ENCODE measurements around the gene HBG2. TPM values are rescaled to one million over a fixed set of nuclear protein-coding genes. Genes with fewer than 3 reads are reported as not detected.

HBG2 gene
- total RNA-seq, 1 donor from 2014 or later: not detected

DNA sequence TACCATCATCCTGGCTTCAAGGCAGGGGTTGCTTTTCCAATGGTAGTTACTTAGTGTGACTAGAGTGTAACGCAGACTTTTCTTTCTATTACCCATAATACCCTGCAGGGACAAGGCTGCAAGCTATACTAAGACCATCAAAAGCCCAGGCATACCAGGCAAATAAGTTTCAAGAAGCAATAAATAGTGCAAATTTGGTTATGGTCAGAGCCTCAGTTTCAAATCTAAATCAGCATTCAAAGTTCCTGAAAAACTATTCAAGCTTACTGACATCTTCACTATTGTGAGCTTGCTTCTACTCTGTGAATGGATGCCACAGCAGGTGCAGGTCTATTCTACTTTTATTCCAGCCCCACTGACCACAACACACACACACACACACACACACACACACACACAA lies 25.2 kb downstream of the HBG2 start:
- Mint-ChIP-seq H3K27ac (no peak overlapping the region), H3K4me3 (no peak overlapping the region), H3K27me3 (ENCODE audit: insufficient read depth) (peaks cover under 1% of the 10 kb centered on the region), H3K9me3 (no peaks in the 10 kb centered on the region), H3K36me3 (ENCODE audit: low read depth) (no peaks in the 10 kb centered on the region), H3K4me1 (ENCODE audit: low read depth) (peaks cover 4% of the 10 kb centered on the region)
- DNase-seq (ENCODE audit: low spot score): no peak
- intact Hi-C loops (cut with micrococcal nuclease): no loop called here

DNA sequence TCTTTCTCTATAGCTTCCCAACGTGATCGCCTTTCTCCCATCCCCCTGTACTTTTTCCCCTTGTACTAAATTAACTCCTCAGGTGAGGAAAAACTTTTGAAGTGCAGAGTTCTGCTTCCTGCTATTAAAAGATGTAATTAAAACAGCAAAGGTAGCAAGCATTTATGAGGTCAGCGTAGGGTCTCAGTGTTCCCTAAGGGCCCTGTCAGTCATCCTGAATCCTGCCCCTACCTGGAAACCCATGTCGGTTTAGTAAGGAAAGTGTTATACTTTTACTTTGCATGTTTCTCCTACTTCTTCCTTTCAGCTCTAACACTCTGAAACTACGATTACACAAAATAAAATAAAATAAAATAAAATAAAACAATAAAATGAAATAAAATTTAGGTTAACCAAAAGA lies 26.5 kb downstream of the HBG2 start:
- Mint-ChIP-seq H3K9me3 (no peaks in the 10 kb centered on the region), H3K36me3 (ENCODE audit: low read depth) (no peaks in the 10 kb centered on the region), H3K27me3 (ENCODE audit: insufficient read depth) (peaks cover 1% of the 10 kb centered on the region), H3K4me1 (ENCODE audit: low read depth) (no peaks in the 10 kb centered on the region), H3K4me3 (no peak overlapping the region), H3K27ac (no peak overlapping the region)
- intact Hi-C loops (cut with micrococcal nuclease): no loop called here
- no peak for DNase-seq (ENCODE audit: low spot score)

DNA sequence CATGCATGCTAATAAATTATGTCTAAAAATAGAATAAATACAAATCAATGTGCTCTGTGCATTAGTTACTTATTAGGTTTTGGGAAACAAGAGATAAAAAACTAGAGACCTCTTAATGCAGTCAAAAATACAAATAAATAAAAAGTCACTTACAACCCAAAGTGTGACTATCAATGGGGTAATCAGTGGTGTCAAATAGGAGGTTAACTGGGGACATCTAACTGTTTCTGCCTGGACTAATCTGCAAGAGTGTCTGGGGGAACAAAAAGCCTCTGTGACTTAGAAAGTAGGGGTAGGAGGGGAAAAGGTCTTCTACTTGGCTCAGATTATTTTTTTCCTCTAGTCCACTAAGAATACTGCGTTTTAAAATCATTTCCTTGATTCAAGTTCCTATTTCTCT lies 26.9 kb downstream of the HBG2 start:
- DNase-seq (ENCODE audit: low spot score): no peak
- H3K9me3 Mint-ChIP-seq: no peaks in the 10 kb centered on the region
- H3K36me3 Mint-ChIP-seq (ENCODE audit: low read depth): no peaks in the 10 kb centered on the region
- H3K27ac Mint-ChIP-seq: no peak overlapping the region
- no peak overlapping the region for H3K4me3 Mint-ChIP-seq
- H3K4me1 Mint-ChIP-seq (ENCODE audit: low read depth): no peaks in the 10 kb centered on the region
- intact Hi-C loops (cut with micrococcal nuclease): no loop called here
- H3K27me3 Mint-ChIP-seq (ENCODE audit: insufficient read depth): peaks cover 1% of the 10 kb centered on the region

DNA sequence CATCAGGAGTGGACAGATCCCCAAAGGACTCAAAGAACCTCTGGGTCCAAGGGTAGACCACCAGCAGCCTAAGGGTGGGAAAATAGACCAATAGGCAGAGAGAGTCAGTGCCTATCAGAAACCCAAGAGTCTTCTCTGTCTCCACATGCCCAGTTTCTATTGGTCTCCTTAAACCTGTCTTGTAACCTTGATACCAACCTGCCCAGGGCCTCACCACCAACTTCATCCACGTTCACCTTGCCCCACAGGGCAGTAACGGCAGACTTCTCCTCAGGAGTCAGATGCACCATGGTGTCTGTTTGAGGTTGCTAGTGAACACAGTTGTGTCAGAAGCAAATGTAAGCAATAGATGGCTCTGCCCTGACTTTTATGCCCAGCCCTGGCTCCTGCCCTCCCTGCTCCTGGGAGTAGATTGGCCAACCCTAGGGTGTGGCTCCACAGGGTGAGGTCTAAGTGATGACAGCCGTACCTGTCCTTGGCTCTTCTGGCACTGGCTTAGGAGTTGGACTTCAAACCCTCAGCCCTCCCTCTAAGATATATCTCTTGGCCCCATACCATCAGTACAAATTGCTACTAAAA lies 27.8 kb downstream of the HBG2 start, which contains the start of gene HBB:
Gene HBB, minus strand, starts transcription at position 340 of the 579 bp plus-strand sequence. Its CDS starts 50 bp downstream, at position 290.
- intact Hi-C loops (cut with micrococcal nuclease): no loop called here
- Mint-ChIP-seq H3K9me3 (no peaks in the 10 kb centered on the region), H3K27me3 (ENCODE audit: insufficient read depth) (peaks cover 1% of the 10 kb centered on the region), H3K27ac (no peak within 1 kb of the TSS), H3K36me3 (ENCODE audit: low read depth) (no peaks in the 10 kb centered on the region), H3K4me1 (ENCODE audit: low read depth) (no peaks in the 10 kb centered on the region), H3K4me3 (no peak within 1 kb of the TSS)
- DNase-seq (ENCODE audit: low spot score): no peak

DNA sequence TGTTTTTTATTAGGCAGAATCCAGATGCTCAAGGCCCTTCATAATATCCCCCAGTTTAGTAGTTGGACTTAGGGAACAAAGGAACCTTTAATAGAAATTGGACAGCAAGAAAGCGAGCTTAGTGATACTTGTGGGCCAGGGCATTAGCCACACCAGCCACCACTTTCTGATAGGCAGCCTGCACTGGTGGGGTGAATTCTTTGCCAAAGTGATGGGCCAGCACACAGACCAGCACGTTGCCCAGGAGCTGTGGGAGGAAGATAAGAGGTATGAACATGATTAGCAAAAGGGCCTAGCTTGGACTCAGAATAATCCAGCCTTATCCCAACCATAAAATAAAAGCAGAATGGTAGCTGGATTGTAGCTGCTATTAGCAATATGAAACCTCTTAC lies 29.1 kb downstream of the HBG2 start:
- no peaks in the 10 kb centered on the region for H3K9me3 Mint-ChIP-seq
- no peaks in the 10 kb centered on the region for H3K4me1 Mint-ChIP-seq (ENCODE audit: low read depth)
- no peak overlapping the region for H3K27ac Mint-ChIP-seq
- intact Hi-C loops (cut with micrococcal nuclease): no loop called here
- no peak overlapping the region for H3K4me3 Mint-ChIP-seq
- no peaks in the 10 kb centered on the region for H3K36me3 Mint-ChIP-seq (ENCODE audit: low read depth)
- DNase-seq (ENCODE audit: low spot score): no peak
- H3K27me3 Mint-ChIP-seq (ENCODE audit: insufficient read depth): peaks cover 1% of the 10 kb centered on the region

DNA sequence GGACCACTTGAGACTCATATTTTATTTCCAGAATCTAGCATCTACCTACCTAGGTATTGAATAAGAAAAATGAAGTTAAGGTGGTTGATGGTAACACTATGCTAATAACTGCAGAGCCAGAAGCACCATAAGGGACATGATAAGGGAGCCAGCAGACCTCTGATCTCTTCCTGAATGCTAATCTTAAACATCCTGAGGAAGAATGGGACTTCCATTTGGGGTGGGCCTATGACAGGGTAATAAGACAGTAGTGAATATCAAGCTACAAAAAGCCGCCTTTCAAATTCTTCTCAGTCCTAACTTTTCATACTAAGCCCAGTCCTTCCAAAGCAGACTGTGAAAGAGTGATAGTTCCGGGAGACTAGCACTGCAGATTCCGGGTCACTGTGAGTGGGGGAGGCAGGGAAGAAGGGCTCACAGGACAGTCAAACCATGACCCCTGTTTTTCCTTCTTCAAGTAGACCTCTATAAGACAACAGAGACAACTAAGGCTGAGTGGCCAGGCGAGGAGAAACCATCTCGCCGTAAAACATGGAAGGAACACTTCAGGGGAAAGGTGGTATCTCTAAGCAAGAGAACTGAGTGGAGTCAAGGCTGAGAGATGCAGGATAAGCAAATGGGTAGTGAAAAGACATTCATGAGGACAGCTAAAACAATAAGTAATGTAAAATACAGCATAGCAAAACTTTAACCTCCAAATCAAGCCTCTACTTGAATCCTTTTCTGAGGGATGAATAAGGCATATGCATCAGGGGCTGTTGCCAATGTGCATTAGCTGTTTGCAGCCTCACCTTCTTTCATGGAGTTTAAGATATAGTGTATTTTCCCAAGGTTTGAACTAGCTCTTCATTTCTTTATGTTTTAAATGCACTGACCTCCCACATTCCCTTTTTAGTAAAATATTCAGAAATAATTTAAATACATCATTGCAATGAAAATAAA lies 29.8 kb downstream of the HBG2 start:
- no peak for DNase-seq (ENCODE audit: low spot score)
- Mint-ChIP-seq H3K4me3 (no peak overlapping the region), H3K36me3 (ENCODE audit: low read depth) (no peaks in the 10 kb centered on the region), H3K4me1 (ENCODE audit: low read depth) (no peaks in the 10 kb centered on the region), H3K9me3 (no peaks in the 10 kb centered on the region), H3K27me3 (ENCODE audit: insufficient read depth) (peaks cover 1% of the 10 kb centered on the region), H3K27ac (no peak overlapping the region)
- intact Hi-C loops (cut with micrococcal nuclease): no loop called here

DNA sequence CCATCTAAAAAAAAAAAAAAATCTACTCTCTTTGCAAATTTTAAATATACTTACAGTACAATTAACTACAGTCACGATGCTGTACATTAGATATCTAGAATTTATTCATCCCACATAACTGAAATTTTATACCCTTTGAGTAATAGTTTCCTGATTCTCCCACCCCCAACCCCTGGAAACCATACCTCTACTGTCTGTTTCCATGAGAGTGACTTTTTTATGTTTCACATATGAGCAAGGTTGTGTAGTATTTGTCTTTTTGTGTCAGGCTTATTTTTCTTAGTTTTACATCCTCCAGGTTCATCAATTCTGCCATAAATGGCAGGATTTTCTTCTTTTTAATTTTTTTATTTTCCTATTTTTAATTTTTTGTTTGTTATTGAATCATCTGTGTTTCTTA lies 30.9 kb downstream of the HBG2 start:
- Mint-ChIP-seq H3K4me3 (no peak overlapping the region), H3K27ac (no peak overlapping the region), H3K36me3 (ENCODE audit: low read depth) (no peaks in the 10 kb centered on the region), H3K4me1 (ENCODE audit: low read depth) (no peaks in the 10 kb centered on the region), H3K27me3 (ENCODE audit: insufficient read depth) (peaks cover 1% of the 10 kb centered on the region), H3K9me3 (peaks cover 3% of the 10 kb centered on the region)
- intact Hi-C loops (cut with micrococcal nuclease): no loop called here
- DNase-seq (ENCODE audit: low spot score): no peak

DNA sequence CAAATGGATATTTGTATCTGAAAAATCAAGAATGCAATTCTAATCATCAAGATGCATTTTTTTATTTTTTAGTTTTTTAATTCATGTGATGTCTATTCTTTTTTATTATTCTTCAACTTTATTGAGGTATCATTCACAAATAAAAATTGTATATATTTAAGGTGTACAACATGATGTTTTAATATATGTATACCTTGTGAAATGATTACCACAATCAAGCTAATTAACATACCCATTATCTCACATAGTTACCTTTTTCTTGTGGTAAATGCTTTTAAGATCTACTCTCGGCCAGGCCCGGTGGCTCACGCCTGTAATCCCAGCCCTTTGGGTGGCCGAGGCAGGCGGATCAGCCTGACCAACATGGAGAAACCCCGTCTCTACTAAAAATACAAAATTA lies 31.4 kb downstream of the HBG2 start:
- no peak for DNase-seq (ENCODE audit: low spot score)

DNA sequence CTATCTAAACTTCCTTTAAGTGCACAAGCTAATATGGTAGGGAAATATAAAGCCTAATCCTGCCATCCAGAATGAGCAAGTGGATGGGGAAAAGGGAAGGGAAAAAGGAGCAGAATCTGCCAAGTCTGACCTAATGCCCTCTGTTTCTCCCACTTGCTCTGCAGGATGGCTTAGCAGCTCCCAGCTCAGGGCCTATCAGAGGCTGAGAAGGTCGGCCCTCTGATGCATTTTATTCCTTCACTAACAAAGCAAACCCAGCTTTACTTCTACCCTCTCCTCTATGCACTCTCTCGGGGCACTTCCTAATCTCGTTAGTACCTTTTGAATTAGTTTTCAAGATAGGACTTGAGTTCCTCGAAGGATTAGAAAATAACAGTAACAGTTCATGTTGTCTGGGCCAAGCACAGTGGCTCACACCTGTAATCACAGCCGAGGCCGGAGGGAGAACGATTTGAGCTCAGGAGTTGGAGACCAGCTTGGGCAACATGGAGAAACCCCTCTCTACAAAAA lies 44.1 kb downstream of the HBG2 start:
- H3K4me3 Mint-ChIP-seq: no peak overlapping the region
- intact Hi-C loops (cut with micrococcal nuclease): no loop called here
- H3K36me3 Mint-ChIP-seq (ENCODE audit: low read depth): no peaks in the 10 kb centered on the region
- no peak for DNase-seq (ENCODE audit: low spot score)
- H3K27ac Mint-ChIP-seq: no peak overlapping the region
- no peaks in the 10 kb centered on the region for H3K9me3 Mint-ChIP-seq
- H3K27me3 Mint-ChIP-seq (ENCODE audit: insufficient read depth): peaks cover 1% of the 10 kb centered on the region
- H3K4me1 Mint-ChIP-seq (ENCODE audit: low read depth): no peaks in the 10 kb centered on the region

More for the DNA sequence above, 31.4 kb downstream of the HBG2 start:
- H3K36me3 Mint-ChIP-seq (ENCODE audit: low read depth): no peaks in the 10 kb centered on the region
- peaks cover 3% of the 10 kb centered on the region for H3K9me3 Mint-ChIP-seq
- no peak overlapping the region for H3K4me3 Mint-ChIP-seq
- no peaks in the 10 kb centered on the region for H3K4me1 Mint-ChIP-seq (ENCODE audit: low read depth)
- H3K27me3 Mint-ChIP-seq (ENCODE audit: insufficient read depth): peaks cover 1% of the 10 kb centered on the region
- no peak overlapping the region for H3K27ac Mint-ChIP-seq
- intact Hi-C loops (cut with micrococcal nuclease): no loop called here

DNA sequence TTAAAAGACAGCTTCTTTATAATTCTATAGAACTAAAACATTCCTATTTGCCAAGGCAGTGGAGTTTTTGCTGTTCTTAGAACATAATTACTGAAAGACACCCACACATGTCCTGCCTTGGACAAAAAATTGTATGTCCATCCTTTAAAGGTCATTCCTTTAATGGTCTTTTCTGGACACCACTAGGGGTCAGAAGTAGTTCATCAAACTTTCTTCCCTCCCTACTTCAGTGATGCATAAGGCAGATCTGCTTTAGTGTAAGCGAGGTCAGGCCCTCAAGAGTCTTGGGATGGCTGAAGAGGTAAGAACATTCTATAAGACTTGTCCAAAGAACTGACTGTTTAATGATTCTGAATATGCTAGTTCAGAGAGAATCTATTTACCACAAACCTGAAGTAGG lies 49.8 kb downstream of the HBG2 start:
- Mint-ChIP-seq H3K27ac (no peak overlapping the region), H3K27me3 (ENCODE audit: insufficient read depth) (no peaks in the 10 kb centered on the region), H3K36me3 (ENCODE audit: low read depth) (no peaks in the 10 kb centered on the region), H3K4me3 (no peak overlapping the region), H3K9me3 (no peaks in the 10 kb centered on the region), H3K4me1 (ENCODE audit: low read depth) (no peaks in the 10 kb centered on the region)
- no peak for DNase-seq (ENCODE audit: low spot score)
- intact Hi-C loops (cut with micrococcal nuclease): no loop called here

DNA sequence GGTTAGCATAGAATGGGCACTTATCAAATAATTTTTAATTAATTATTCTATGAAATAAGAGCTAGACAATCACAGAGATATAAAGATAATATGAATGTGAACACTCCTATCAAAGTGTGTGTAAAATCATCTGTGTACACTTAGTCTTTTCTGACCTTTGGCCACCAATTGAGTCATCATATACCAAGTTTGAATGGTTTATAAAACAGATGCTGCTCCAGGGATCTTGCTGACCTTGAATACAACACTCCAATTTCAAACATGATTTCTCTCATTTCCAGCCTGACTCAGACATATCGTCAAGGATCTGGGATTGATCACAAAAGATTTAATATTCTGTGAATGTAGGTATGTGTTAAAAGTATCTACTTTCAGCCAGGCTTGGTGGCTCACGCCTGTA lies 51.2 kb downstream of the HBG2 start:
- Mint-ChIP-seq H3K36me3 (ENCODE audit: low read depth) (no peaks in the 10 kb centered on the region), H3K9me3 (no peaks in the 10 kb centered on the region), H3K27ac (no peak overlapping the region), H3K27me3 (ENCODE audit: insufficient read depth) (no peaks in the 10 kb centered on the region), H3K4me1 (ENCODE audit: low read depth) (no peaks in the 10 kb centered on the region), H3K4me3 (no peak overlapping the region)
- no peak for DNase-seq (ENCODE audit: low spot score)
- intact Hi-C loops (cut with micrococcal nuclease): no loop called here

Data from activated T-helper 1 cell treated with anti-CD3 and anti-CD28 coated beads, Interleukin-12 subunit alpha, Interleukin-12 subunit beta, Interleukin-2, Interleukin-4 antibody, amounts not matched to agents 30 ng/mL and 10 ng/mL and 1 ng/mL, durations not matched to agents 14 hours and 24 hours and 36 hours (primary cell).